OCI-LY1 (cell line): ENCODE results near the gene TNRC6C.

Source experiments
- H2AFZ ChIP-seq: fragments of 200-600 bp; sonication (generic), shearing (Covaris generic); 2 replicates; pipeline ENCODE4 v1.6.0; 2014; ENCODE audit warnings: antibody characterized with exemption, mild to moderate bottlenecking, low read length
- H3F3A ChIP-seq: fragments of 200-600 bp; sonication (generic), shearing (Covaris generic); 2 replicates; pipeline ENCODE4 v1.6.0; 2014; ENCODE audit warnings: mild to moderate bottlenecking, antibody characterized with exemption, low read length, moderate library complexity; ENCODE audit not compliant: insufficient read depth
- H3K27ac ChIP-seq: fragments of 200-600 bp; sonication (generic); 2 replicates; pipeline ENCODE4 v1.5.1; 2014; ENCODE audit warnings: low read length, mixed run types, mild to moderate bottlenecking, low read depth; ENCODE audit not compliant: poor library complexity, severe bottlenecking
- H3K27me3 ChIP-seq: fragments of 200-600 bp; sonication (generic); 2 replicates; pipeline ENCODE4 v1.6.0; 2014; ENCODE audit warnings: antibody characterized with exemption, mild to moderate bottlenecking, low read length, moderate library complexity; ENCODE audit not compliant: insufficient read depth
- H3K36me3 ChIP-seq: fragments of 200-600 bp; sonication (generic); 2 replicates; pipeline ENCODE4 v1.6.1; 2014; ENCODE audit warnings: mild to moderate bottlenecking, antibody characterized with exemption, low read length, moderate library complexity, mixed read lengths; ENCODE audit not compliant: insufficient read depth
- H3K4me1 ChIP-seq: fragments of 200-600 bp; sonication (generic); 2 replicates; pipeline ENCODE4 v1.5.1; 2014; ENCODE audit warnings: mild to moderate bottlenecking, low read length, moderate library complexity; ENCODE audit not compliant: insufficient read depth, severe bottlenecking
- H3K4me2 ChIP-seq: fragments of 200-600 bp; sonication (generic), shearing (Covaris generic); 2 replicates; pipeline ENCODE4 v1.6.1; 2014; ENCODE audit warnings: low read length
- H3K4me3 ChIP-seq: fragments of 200-600 bp; sonication (generic); 2 replicates; pipeline ENCODE4 v1.5.1; 2014; ENCODE audit warnings: low read length, low read depth, mild to moderate bottlenecking, mixed read lengths; ENCODE audit not compliant: poor library complexity, severe bottlenecking
- H3K79me2 ChIP-seq: fragments of 200-600 bp; shearing (Covaris generic); 2 replicates; pipeline ENCODE4 v1.6.1; 2016; ENCODE audit warnings: mixed run types, low read length, mixed read lengths; ENCODE audit not compliant: insufficient read depth
- H3K9ac ChIP-seq: fragments of 200-600 bp; sonication (generic), shearing (Covaris generic); 2 replicates; pipeline ENCODE4 v1.6.1; 2014; ENCODE audit warnings: mild to moderate bottlenecking, low read length, mixed read lengths
- H3K9me2 ChIP-seq: fragments of 200-600 bp; sonication (generic), shearing (Covaris generic); 2 replicates; pipeline ENCODE4 v1.6.1; 2014; ENCODE audit warnings: low read depth, mild to moderate bottlenecking, low read length, mixed read lengths
- H3K9me3 ChIP-seq: fragments of 200-600 bp; shearing (Covaris generic); 2 replicates; pipeline ENCODE4 v1.6.1; 2014; ENCODE audit warnings: low read length, mixed read lengths
- H4K20me1 ChIP-seq: fragments of 200-600 bp; sonication (generic), shearing (Covaris generic); 2 replicates; pipeline ENCODE4 v1.6.0; 2016; ENCODE audit warnings: mild to moderate bottlenecking, low read length; ENCODE audit not compliant: insufficient read depth
- EZH2 ChIP-seq: fragments of 200-600 bp; sonication (generic), shearing (Covaris generic); IDR thresholded peaks from 2 replicates; pipeline ENCODE4 v1.8.0; 2017; ENCODE audit warnings: borderline replicate concordance, mixed run types, mild to moderate bottlenecking, antibody characterized with exemption, low read length, moderate library complexity, mixed read lengths
- TF ChIP-seq, protein P1 (sequence below): fragments of 200-600 bp; sonication (generic), shearing (Covaris generic); IDR thresholded peaks from 2 replicates; pipeline ENCODE4 v1.5.1; 2017; ENCODE audit warnings: mild to moderate bottlenecking, antibody characterized with exemption, low read length, moderate library complexity, mixed read lengths

The TNRC6C gene

GRCh38 chr17:78122931-78123249 is 164.4 kb downstream of the TNRC6C start:
- H3K27ac ChIP-seq: no peak overlapping the region
- H2AFZ ChIP-seq: no peak overlapping the region
- no peaks in the 10 kb centered on the region for H3K79me2 ChIP-seq
- TF ChIP-seq, protein P1, sequence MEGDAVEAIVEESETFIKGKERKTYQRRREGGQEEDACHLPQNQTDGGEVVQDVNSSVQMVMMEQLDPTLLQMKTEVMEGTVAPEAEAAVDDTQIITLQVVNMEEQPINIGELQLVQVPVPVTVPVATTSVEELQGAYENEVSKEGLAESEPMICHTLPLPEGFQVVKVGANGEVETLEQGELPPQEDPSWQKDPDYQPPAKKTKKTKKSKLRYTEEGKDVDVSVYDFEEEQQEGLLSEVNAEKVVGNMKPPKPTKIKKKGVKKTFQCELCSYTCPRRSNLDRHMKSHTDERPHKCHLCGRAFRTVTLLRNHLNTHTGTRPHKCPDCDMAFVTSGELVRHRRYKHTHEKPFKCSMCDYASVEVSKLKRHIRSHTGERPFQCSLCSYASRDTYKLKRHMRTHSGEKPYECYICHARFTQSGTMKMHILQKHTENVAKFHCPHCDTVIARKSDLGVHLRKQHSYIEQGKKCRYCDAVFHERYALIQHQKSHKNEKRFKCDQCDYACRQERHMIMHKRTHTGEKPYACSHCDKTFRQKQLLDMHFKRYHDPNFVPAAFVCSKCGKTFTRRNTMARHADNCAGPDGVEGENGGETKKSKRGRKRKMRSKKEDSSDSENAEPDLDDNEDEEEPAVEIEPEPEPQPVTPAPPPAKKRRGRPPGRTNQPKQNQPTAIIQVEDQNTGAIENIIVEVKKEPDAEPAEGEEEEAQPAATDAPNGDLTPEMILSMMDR: no peak
- TF ChIP-seq EZH2: no peak
- no peaks in the 10 kb centered on the region for H3F3A ChIP-seq
- H3K9me2 ChIP-seq: no peaks in the 10 kb centered on the region
- no peak overlapping the region for H3K9ac ChIP-seq
- no peak overlapping the region for H3K4me2 ChIP-seq
- no peak overlapping the region for H3K4me3 ChIP-seq
- no peaks in the 10 kb centered on the region for H3K9me3 ChIP-seq
- no peaks in the 10 kb centered on the region for H4K20me1 ChIP-seq
- H3K4me1 ChIP-seq: peaks cover 57% of the 10 kb centered on the region
- H3K27me3 ChIP-seq: no peaks in the 10 kb centered on the region
- peaks cover 36% of the 10 kb centered on the region for H3K36me3 ChIP-seq

DNA sequence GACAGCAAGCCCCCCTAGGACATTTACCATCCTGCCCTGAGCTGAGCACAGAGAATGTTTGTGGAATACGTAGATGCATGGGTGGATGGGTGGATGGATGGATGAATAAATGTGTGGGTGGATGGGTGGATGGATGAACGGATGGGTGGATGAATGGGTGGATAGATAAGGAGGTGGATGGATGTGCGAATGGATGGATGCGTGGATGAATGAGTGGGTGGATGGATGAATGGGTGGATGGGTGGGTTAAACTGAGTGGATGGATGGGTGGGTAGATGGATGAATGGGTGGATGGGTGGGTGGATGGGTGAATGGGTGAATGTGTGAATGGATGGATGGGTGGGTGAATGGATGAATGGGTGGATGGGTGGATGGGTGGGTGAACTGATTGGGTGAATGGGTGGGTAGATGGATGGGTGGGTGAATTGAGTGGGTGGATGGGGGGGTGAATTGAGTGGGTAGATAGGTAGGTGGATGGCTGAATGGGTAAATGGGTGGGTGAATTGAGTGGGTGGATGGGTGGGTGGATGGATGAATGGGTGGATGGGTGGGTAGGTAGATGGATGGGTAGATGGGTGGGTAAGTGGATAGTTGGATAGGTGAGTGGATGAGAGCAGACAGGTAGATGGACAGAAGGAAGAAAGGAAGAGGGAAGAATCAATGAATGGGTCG is 164.9 kb downstream of the TNRC6C start:
- H3K4me1 ChIP-seq: peaks cover 57% of the 10 kb centered on the region
- H3K27me3 ChIP-seq: no peaks in the 10 kb centered on the region

DNA sequence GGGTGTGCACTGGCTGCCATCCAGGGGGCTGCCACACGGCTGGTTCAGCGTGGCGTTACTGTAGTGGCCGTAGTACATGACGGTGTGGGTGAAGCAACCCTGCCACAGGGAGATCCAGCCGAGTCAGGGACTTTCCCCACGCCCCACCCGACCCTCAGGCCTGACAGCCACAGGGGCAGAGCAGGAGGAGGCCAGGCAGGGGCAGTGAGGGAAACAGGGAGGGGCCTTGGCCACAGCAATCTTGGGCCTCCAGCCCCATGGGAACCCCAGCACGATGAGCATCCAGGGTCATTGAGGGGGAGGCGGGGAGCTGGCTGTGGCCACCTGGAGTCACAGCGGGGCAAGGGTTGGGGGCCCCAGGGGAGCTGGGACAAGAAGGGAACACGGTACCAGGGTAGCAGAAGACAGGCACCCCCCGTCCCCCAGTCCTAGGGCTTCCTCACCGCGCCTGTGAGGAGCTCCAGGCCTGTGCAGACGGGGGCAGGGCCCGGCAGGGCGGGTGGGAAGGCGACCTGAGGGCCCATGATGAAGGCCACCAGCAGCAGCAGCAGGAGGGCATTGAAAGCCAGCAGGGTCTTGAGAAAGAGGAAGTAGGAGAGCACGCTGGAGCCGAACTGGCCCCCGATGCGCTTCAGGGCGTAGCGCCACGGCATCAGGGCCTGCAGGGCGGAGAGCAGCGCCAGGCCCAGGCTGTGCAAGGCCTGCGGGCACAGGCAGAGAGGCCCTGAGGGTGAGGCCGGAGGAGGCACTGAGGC is 165.8 kb downstream of the TNRC6C start:
- no peaks in the 10 kb centered on the region for H3K27me3 ChIP-seq
- no peak for TF ChIP-seq EZH2
- TF ChIP-seq, protein P1: no peak
- H3K9me3 ChIP-seq: no peaks in the 10 kb centered on the region
- H2AFZ ChIP-seq: no peak overlapping the region
- no peaks in the 10 kb centered on the region for H3K79me2 ChIP-seq
- peak overlapping the region; percentile 80; the same call in 1 of the 2 replicates for H3K9ac ChIP-seq
- H3K36me3 ChIP-seq: peaks cover 36% of the 10 kb centered on the region
- H3K4me2 ChIP-seq: peak overlapping the region; percentile 60
- H3K4me1 ChIP-seq: peaks cover 62% of the 10 kb centered on the region
- H4K20me1 ChIP-seq: no peaks in the 10 kb centered on the region
- peak overlapping the region; percentile 88 for H3K27ac ChIP-seq
- peak overlapping the region; percentile 74 for H3K4me3 ChIP-seq
- no peaks in the 10 kb centered on the region for H3F3A ChIP-seq
- H3K9me2 ChIP-seq: no peaks in the 10 kb centered on the region

More for the DNA sequence above, 164.9 kb downstream of the TNRC6C start:
- no peak for TF ChIP-seq EZH2
- TF ChIP-seq, protein P1: no peak
- Histone ChIP-seq H3K9me2 (no peaks in the 10 kb centered on the region), H3K27ac (no peak overlapping the region), H2AFZ (no peak overlapping the region), H4K20me1 (no peaks in the 10 kb centered on the region), H3K79me2 (no peaks in the 10 kb centered on the region), H3K36me3 (peaks cover 36% of the 10 kb centered on the region), H3K9ac (no peak overlapping the region), H3F3A (no peaks in the 10 kb centered on the region), H3K4me2 (no peak overlapping the region), H3K4me3 (no peak overlapping the region), H3K9me3 (no peaks in the 10 kb centered on the region)
